ENCODE results near the gene YAF2. TPM values are rescaled to one million over a fixed set of nuclear protein-coding genes. Genes with fewer than 3 reads are reported as not detected.

The YAF2 gene
- total RNA-seq, 1 donor, result 19.9 TPM

DNA sequence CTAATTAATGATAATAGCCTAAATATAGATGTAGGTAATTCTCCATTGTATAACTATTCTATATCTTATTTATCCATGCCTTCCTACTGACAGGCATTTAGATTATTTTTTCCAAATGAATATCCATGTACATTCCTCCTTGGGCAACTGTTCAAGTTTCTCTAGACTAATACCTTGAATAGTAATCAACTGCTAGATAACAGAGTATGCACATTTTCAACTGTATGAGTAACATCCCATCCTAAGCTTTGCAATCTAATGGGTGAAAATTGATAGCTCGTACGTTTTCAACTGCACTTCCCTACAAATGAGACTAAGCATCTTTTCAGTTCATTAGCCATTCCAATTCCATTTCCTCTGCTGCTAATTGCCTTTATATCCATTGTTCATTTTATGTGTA is 37.0 kb downstream of the YAF2 start:
- no peak overlapping the region for H3K27ac ChIP-seq (ENCODE audit: low read depth, low read length)

DNA sequence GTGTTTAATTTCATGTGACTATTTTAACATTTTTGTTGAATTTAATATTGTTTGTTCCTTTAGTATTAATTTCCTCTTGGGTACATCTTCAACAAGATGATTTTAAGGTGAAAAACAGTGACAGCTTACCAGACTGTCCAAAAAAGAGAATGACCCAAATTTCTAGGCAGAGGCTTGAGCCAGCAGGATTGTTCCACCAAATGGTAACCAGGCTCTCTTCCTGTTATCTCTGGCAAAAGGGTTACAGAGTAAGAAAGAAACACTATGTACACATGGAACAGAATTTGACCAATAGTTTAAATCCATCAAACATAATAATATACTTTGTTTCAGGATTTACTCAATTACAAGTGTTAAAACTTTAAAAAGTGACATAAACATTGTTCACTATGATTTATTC is 39.0 kb downstream of the YAF2 start:
- H2AFZ ChIP-seq (ENCODE audit: low read length), result no peak overlapping the region
- H4K20me1 ChIP-seq (ENCODE audit: insufficient read depth, low read length), result no peaks in the 10 kb centered on the region
- TF ChIP-seq, protein P1, sequence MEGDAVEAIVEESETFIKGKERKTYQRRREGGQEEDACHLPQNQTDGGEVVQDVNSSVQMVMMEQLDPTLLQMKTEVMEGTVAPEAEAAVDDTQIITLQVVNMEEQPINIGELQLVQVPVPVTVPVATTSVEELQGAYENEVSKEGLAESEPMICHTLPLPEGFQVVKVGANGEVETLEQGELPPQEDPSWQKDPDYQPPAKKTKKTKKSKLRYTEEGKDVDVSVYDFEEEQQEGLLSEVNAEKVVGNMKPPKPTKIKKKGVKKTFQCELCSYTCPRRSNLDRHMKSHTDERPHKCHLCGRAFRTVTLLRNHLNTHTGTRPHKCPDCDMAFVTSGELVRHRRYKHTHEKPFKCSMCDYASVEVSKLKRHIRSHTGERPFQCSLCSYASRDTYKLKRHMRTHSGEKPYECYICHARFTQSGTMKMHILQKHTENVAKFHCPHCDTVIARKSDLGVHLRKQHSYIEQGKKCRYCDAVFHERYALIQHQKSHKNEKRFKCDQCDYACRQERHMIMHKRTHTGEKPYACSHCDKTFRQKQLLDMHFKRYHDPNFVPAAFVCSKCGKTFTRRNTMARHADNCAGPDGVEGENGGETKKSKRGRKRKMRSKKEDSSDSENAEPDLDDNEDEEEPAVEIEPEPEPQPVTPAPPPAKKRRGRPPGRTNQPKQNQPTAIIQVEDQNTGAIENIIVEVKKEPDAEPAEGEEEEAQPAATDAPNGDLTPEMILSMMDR (IDR thresholded peaks at IDR 0.05; ENCODE audit: extremely low read depth, low read depth, low read length), result no peak
- no peaks in the 10 kb centered on the region for H3K27me3 ChIP-seq (ENCODE audit: insufficient read depth, low read length)
- no peaks in the 10 kb centered on the region for H3K4me1 ChIP-seq (ENCODE audit: insufficient read depth, low read length)
- H3K79me2 ChIP-seq (ENCODE audit: insufficient read depth, low read length), result peaks cover 15% of the 10 kb centered on the region
- H3K36me3 ChIP-seq (ENCODE audit: insufficient read depth, low read length), result peaks cover 10% of the 10 kb centered on the region
- H3K9me3 ChIP-seq (ENCODE audit: low read depth, low read length), result no peaks in the 10 kb centered on the region
- H3K4me2 ChIP-seq (ENCODE audit: insufficient read depth, low read length), result no peak overlapping the region
- no peak for DNase-seq (ENCODE audit: insufficient read length, low spot score, missing footprints)
- H3K4me3 ChIP-seq (ENCODE audit: insufficient read depth, low read length), result no peak overlapping the region
- no peak overlapping the region for H3K27ac ChIP-seq (ENCODE audit: low read depth, low read length)

More for the DNA sequence above, 37.0 kb downstream of the YAF2 start:
- Histone ChIP-seq H3K4me3 (ENCODE audit: insufficient read depth, low read length) (no peak overlapping the region), H3K4me1 (ENCODE audit: insufficient read depth, low read length) (no peaks in the 10 kb centered on the region), H3K9me3 (ENCODE audit: low read depth, low read length) (no peaks in the 10 kb centered on the region), H3K79me2 (ENCODE audit: insufficient read depth, low read length) (peaks cover 11% of the 10 kb centered on the region), H3K36me3 (ENCODE audit: insufficient read depth, low read length) (peaks cover 13% of the 10 kb centered on the region), H3K4me2 (ENCODE audit: insufficient read depth, low read length) (no peak overlapping the region), H4K20me1 (ENCODE audit: insufficient read depth, low read length) (no peaks in the 10 kb centered on the region), H2AFZ (ENCODE audit: low read length) (no peak overlapping the region), H3K27me3 (ENCODE audit: insufficient read depth, low read length) (no peaks in the 10 kb centered on the region)
- TF ChIP-seq, protein P1 (IDR thresholded peaks at IDR 0.05; ENCODE audit: extremely low read depth, low read depth, low read length), result no peak
- no peak for DNase-seq (ENCODE audit: insufficient read length, low spot score, missing footprints)

DNA sequence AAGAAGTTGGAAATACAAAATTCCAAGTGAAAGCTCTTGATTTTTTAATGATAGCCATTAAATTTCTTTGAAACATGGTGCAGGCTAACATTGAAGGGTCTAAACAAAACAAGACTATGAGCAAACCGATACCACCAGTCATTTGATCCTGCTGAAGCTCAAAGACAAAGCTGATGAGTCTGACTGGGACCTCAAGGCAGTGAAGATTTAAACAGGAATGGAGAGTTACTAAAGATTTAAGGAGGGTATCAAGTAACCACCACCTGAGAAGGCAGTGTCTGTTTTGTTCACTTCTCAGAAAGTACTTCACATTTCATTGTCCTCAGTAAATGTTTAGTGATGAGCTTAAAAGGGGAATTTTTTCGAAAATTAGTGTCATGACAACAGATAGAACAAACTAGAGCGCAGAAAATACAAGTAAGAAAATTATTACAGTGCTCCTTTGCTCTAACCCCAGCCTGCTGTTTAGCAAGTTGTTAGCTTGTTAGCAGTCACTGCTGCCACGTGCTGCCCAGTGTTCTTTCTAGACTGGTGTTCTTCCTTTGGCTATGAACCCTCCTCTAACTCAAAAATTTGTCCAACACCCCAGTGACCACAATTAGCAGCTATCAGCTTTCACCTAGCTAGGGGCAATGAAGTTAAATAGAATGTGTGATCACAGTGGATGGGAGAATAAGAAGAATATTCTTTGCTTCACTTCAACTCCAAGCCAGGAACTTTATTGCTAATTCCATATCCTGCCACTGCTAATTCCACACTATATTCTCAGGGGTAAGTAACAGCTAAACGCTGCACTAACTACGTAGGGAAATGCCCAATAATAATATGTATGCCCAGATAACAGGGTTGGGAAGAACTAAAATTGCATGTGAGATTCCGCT is 41.1 kb downstream of the YAF2 start:
- Histone ChIP-seq H3K4me1 (ENCODE audit: insufficient read depth, low read length) (no peaks in the 10 kb centered on the region), H3K27ac (ENCODE audit: low read depth, low read length) (no peak overlapping the region), H3K27me3 (ENCODE audit: insufficient read depth, low read length) (no peaks in the 10 kb centered on the region), H2AFZ (ENCODE audit: low read length) (no peak overlapping the region), H3K9me3 (ENCODE audit: low read depth, low read length) (no peaks in the 10 kb centered on the region), H3K79me2 (ENCODE audit: insufficient read depth, low read length) (peaks cover 15% of the 10 kb centered on the region), H4K20me1 (ENCODE audit: insufficient read depth, low read length) (no peaks in the 10 kb centered on the region), H3K4me2 (ENCODE audit: insufficient read depth, low read length) (no peak overlapping the region), H3K4me3 (ENCODE audit: insufficient read depth, low read length) (no peak overlapping the region), H3K36me3 (ENCODE audit: insufficient read depth, low read length) (peaks cover 16% of the 10 kb centered on the region)
- DNase-seq (ENCODE audit: insufficient read length, low spot score, missing footprints), result peak; percentile 48
- TF ChIP-seq, protein P1 (IDR thresholded peaks at IDR 0.05; ENCODE audit: extremely low read depth, low read depth, low read length), result no peak

DNA sequence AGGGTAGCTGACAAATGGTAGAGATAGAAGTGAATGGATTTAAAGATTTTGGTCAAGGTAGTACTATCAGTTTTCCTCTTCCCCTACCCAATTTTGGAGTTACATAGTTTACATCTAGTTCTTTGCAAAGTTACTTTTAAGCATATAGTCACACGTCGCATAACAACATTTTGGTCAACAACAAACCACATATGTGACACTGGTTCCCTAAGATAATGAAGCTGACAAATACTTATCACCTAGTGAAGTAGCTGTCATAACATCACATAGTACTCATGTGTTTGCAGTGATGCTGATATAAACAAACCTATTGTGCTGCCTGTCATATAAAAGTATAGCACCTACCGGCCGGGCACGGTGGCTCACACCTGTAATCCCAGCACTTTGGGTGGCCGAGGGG is 45.4 kb downstream of the YAF2 start:
- no peak overlapping the region for H3K27ac ChIP-seq (ENCODE audit: low read depth, low read length)
- H3K4me1 ChIP-seq (ENCODE audit: insufficient read depth, low read length), result no peaks in the 10 kb centered on the region
- H3K9me3 ChIP-seq (ENCODE audit: low read depth, low read length), result no peaks in the 10 kb centered on the region
- DNase-seq (ENCODE audit: insufficient read length, low spot score, missing footprints), result peak; percentile 27
- no peaks in the 10 kb centered on the region for H4K20me1 ChIP-seq (ENCODE audit: insufficient read depth, low read length)
- peaks cover 11% of the 10 kb centered on the region for H3K36me3 ChIP-seq (ENCODE audit: insufficient read depth, low read length)
- no peak overlapping the region for H3K4me2 ChIP-seq (ENCODE audit: insufficient read depth, low read length)
- H3K79me2 ChIP-seq (ENCODE audit: insufficient read depth, low read length), result peaks cover 8% of the 10 kb centered on the region
- H3K27me3 ChIP-seq (ENCODE audit: insufficient read depth, low read length), result no peaks in the 10 kb centered on the region
- no peak overlapping the region for H3K4me3 ChIP-seq (ENCODE audit: insufficient read depth, low read length)
- TF ChIP-seq, protein P1 (IDR thresholded peaks at IDR 0.05; ENCODE audit: extremely low read depth, low read depth, low read length), result no peak
- H2AFZ ChIP-seq (ENCODE audit: low read length), result no peak overlapping the region
